TTC549 (cell line): ENCODE measurements around the gene CELSR1.

ENCODE experiments used
- FAIRE-seq: peaks from 2 replicates; lab custom pipeline; 2012; peaks lifted over from hg19 to GRCh38; lab: Jason Lieb, UNC

Gene CELSR1

DNA sequence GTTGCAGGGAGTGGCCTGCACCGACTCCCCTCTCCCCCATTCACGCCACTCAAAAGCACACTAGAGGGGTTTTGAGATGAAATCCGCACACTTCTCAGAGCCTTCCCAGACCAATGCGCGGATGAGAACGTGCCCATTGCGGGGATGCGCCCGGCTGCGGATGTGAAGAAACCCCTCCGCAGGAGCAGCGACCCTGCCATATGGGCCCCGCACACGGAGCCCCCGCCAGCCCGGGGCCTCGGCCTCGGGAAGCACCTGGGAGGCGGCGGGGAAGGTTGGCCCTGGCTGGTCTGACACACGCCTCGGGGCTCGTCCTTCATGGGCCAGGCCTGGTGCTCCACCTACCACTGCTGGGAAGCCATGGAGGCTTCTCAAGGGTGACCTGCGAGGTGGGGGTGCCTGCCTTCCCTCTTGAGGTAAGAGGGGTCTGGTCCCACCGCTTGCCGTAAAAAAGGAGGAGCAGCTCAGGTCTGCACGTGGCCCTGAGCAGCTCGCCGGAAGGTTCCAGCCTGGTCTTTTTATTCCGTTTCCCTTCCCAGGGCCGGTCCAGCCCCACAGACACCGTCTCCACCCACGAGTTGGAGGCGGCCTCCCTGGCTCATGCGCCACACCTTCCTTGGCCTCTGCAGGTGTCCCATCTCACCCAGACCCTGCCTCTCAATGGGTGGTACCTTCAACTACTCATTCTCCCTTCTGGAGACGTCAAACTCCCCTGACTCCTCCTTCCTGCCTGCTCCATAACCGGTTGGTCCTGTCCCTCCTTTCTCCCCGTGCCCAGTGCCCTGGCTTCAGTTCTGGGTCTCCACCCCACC, 162.6 kb downstream of the CELSR1 start:
- FAIRE-seq, result no peak

DNA sequence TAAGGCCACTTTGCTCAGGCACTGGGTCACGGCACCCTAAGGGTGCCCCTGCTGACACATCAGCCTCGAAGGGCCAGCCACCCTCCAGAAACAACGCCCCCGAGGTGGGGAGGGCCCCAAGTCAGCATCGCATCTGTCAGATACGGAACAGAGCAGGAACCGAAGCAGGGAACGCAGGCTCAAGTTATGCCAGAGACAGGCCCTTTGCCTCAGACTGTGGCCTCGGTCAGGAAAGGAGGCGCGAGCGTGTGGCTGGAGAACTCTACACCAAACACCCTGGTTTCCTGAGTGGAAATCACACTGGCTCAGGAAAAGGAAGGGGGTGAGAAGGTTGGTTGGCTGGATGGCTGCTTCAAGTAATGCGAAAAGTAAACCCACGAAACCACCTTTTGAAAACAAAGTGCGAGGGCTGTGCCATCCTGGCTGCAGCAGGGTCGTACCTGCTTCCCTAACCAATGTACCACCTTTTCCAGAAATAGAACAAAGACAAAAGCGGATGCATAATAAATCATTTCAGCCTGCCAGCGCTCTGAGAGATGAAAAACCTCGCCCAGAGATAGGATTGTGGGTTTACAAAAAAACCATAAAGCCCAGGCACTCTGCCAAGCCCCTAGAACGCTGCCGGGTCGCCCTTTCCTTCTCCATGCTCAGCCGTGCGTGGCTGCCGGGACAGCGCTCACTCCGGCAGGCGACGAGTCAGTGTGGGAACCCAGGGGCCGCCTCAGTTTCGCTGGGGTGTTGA, 163.3 kb downstream of the CELSR1 start:
- FAIRE-seq, result no peak

DNA sequence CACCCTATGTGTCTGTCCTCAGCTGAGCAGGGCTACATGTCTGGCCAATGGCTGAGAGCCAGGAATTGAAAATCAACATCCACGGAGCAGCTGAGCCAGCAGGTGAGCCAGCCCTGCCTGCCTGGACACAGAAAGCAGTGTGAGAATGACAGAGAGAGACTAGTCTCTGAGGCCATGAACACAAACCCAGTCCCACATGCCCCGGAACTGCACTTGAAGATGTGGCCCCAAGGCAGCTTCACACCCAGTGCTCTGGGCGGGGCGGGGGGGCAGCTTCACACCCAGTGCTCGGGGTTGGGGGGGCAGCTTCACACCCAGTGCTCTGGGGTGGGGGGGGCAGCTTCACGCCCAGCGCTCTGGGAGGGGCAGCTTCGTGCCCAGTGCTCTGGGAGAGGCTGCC, 164.3 kb downstream of the CELSR1 start:
- no peak for FAIRE-seq

GRCh38 chr22:46372686-46373085, 164.7 kb downstream of the CELSR1 start:
- FAIRE-seq, result no peak

GRCh38 chr22:46371623-46372226, 165.7 kb downstream of the CELSR1 start:
- FAIRE-seq, result no peak

DNA sequence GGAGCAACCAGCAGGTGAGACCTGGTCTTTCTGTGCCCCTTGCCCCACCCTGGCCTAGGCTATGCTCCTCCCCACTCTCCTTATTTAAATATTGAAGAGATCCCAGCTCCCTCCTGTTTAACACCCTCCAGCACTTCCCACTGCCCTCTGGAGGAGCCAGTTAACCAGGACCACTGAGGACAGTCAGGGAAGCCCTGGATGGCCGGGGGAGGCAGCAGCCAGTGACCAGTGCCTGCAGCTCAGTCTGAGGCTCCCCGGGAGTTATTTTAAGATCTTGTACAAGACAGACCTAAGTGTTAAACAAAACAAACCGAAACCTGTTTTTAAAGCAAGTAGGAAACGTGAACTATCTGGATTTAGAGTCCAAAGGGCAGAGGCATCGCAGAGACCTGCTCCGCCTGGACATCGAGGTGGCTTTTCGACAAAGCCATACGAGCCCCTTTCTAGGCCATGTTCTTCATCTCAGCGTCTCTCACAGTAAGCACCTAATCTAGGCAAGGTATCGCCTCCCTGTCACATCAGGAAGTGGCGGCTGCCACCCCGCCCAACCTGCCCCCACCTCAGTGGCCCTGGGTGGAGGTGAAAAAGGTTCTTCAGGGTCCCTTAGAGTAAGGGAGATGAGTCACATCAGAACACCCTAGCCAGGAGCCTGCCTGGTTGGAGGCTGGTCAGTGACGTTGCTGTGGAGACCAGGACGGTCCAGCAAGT, 166.7 kb downstream of the CELSR1 start:
- no peak for FAIRE-seq

- FAIRE-seq, result no peak
Measured at GRCh38 chr22:46369716-46370583, 167.5 kb downstream of the CELSR1 start.

- no peak for FAIRE-seq
Measured at GRCh38 chr22:46368871-46369715, 168.3 kb downstream of the CELSR1 start.

DNA sequence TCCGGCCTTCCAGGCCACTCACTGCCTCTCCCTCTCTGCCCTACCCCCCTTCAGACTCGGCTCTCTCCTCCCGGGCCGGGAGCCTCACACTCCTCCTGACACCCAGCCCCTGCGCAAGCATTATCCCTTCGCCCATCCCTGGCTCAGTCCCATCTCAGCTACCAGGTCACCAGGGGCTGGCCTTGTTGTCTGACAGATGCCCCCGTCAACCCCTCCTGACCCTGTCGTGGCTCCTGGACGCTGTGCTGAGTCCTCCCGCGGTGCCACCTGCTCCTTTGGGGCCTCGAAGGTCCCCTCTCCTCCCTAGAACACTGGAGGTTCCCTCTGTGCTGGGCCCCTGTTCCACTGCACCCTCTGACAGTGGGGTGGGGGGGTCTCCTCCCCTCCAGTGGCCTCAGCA, 169.0 kb downstream of the CELSR1 start:
- no peak for FAIRE-seq

DNA sequence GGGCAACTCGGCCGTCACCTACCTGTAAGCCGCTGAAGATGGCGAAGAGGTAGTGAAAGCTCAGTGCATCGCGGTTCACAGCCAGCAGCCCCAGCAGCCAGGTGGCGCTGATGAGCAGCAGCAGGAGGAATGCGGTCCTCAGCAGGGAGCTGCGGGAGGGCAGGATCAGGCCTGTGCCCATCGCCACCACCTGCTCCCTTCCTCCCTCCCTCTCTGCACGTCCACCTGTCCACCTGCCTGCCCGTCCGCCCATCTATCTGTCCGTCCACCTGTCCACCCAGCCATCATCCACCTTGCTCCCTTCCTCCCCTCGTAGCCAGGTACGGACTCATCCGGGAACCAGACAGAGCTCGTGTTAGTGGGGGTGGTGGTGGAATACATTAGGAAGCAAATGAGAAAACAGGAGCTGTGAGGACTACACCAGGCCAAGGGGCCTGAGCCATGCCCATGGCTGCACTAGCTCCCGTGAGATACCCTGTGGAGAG, 169.7 kb downstream of the CELSR1 start:
- no peak for FAIRE-seq

- FAIRE-seq, result no peak
Measured at GRCh38 chr22:46366801-46367706, 170.4 kb downstream of the CELSR1 start.

- FAIRE-seq, result no peak
Measured at GRCh38 chr22:46366327-46366731, 171.1 kb downstream of the CELSR1 start.

DNA sequence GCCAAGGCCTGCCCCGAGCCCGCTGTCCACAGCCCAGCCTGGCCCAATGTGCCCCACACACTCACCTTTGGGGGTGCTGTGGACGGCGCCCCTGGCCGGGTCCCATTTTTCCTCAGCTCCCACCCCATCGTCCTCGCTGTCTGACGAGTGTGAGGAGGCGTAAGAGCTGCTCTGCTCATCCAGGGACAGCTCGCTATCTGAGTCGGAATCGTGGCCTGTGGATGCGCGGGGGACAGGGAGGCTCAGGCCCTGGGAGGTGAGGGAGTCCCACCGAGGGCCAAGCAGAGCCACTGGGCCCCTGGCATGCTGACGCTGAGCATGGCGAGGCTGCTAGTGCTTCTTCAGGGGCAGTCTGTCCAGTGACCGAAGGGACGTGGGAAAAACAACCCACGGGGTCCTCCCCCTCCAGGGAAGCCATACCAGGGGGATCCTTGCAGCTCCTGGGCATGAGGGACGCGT, 172.2 kb downstream of the CELSR1 start:
- no peak for FAIRE-seq

DNA sequence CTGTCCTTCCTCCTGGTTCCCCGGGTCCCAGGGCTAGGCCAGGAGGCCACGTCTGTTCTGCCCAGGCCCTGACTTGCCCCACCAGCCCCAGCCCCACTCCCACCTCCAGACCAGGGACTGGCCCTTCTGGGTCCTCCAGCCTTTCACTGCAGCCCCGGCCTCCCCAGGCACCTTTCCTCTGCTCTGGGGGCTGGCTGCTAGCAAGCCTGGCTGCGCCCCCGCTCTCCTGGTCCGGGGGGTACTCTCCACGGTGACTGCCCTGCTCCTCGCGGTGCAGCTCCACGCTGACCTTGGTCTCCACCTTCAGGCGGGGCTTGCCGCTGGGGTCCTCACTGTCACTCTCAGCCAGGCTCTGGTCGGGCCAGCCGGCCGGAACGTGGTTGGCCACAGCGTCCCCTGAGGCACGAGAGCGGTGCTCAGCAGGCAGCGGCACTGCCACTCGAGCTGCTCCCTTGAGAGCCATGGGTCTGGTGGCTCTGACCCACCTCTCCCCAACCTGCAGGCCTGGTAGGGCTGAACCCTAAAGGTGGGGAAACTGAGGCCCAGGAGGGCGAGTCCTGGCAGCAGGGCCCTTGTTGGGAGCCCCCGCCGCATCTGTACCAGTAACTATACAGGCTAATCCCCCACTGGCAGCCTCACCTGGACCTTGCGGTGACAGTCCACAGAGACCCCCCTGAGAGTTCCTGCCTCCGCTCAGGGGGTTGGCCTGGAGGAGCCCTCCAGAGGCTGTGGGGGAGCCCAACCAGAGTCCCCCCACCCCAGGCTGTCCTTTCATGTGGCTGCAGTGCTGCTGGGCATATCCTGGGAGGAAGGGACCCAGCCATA, 172.9 kb downstream of the CELSR1 start:
- FAIRE-seq, result no peak

DNA sequence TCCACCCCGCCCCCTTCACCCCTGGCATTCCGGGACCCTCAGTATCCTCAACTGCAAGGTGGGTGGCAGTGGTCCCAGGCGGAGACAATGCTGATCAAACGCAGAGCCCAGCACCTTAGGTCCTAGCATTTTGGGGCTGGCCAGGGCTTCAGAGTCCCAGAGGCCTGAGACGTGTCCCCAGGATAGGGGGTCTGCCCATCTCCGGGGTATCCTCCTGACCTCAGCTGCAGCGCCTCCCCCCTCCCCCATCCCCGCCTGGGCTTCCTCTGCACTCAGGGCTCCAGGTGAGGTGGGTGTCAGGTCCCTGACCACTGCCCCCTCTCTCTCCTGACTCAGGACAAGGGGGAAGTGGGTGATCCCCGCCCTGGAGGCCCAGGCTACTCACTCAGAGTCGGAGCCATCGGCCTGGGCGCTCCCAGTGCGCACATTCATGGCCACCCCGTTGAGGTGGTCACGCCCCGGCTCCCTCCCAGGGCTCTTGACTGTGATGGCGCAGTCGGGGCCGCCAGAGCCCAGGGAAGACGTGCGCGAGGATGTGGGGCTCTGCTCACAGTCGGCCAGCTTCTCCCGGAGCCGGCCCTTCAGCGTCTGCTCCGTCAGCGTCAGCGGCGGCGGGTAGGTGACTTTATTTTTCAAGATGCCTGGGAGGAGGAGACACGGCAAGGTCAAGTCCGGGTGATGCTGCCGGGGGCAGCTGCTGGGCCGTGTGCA, 173.7 kb downstream of the CELSR1 start:
- FAIRE-seq, result no peak

GRCh38 chr22:46362934-46363515, 174.4 kb downstream of the CELSR1 start:
- FAIRE-seq, result no peak

GRCh38 chr22:46362203-46362933, 175.1 kb downstream of the CELSR1 start:
- FAIRE-seq, result no peak
